ENCODE results near the gene TDRKH.
"Not testable (repeated sequence)": the region's sequence is repeated elsewhere in the genome, so short reads cannot be mapped to it uniquely, and the experiment has no call there.

The TDRKH gene

GRCh38 chr1:151760597-151761385, 29.5 kb downstream of the TDRKH start:
- no peak for DNase-seq

- DNase-seq, result no peak
These were observed 31.1 kb downstream of the TDRKH start for GRCh38 chr1:151759241-151759640.

- no peak for DNase-seq
These were observed 34.0 kb downstream of the TDRKH start for GRCh38 chr1:151756291-151756690.

GRCh38 chr1:151741516-151741915, 48.8 kb downstream of the TDRKH start:
- no peak for DNase-seq

- DNase-seq, result no peak
These were observed 50.5 kb downstream of the TDRKH start for GRCh38 chr1:151739590-151740355.

GRCh38 chr1:151737479-151737878, 52.8 kb downstream of the TDRKH start:
- no peak for DNase-seq

- no peak for DNase-seq
These were observed 53.3 kb downstream of the TDRKH start for GRCh38 chr1:151737026-151737425.

- not testable (repeated sequence) for DNase-seq
These were observed 56.3 kb downstream of the TDRKH start for GRCh38 chr1:151733995-151734394.

- no peak for DNase-seq
These were observed 57.2 kb downstream of the TDRKH start for GRCh38 chr1:151733126-151733525.

- DNase-seq, result no peak
These were observed 60.4 kb downstream of the TDRKH start for GRCh38 chr1:151729966-151730291.

GRCh38 chr1:151729157-151729965, 60.9 kb downstream of the TDRKH start:
- no peak for DNase-seq

- no peak for DNase-seq
These were observed 61.9 kb downstream of the TDRKH start for GRCh38 chr1:151728151-151729054.

GRCh38 chr1:151723726-151724370, 66.5 kb downstream of the TDRKH start:
- no peak for DNase-seq

Measured in activated T-cell treated with anti-CD3 and anti-CD28 coated beads for 4 hours (primary cell).